HG03280 (cell line): ENCODE results near the gene BCL2L11.
A peak's percentile ranks its signal among the peaks of the same experiment; 100 is the strongest.

Source experiments
- ATAC-seq: cut with Tn5 transposase; IDR thresholded peaks from one replicate; pipeline ENCODE4 v1.9.1; 2021; ENCODE audit warnings: mild to moderate bottlenecking, moderate library complexity; ENCODE audit not compliant: unreplicated experiment

Gene BCL2L11

GRCh38 chr2:111167076-111167862 lies 46.6 kb downstream of the BCL2L11 start:
- ATAC-seq = no peak

- ATAC-seq = no peak
These were observed 47.1 kb downstream of the BCL2L11 start for GRCh38 chr2:111167863-111168162.

- peak; percentile 75 for ATAC-seq
These were observed 48.0 kb downstream of the BCL2L11 start for GRCh38 chr2:111168528-111169239.

DNA sequence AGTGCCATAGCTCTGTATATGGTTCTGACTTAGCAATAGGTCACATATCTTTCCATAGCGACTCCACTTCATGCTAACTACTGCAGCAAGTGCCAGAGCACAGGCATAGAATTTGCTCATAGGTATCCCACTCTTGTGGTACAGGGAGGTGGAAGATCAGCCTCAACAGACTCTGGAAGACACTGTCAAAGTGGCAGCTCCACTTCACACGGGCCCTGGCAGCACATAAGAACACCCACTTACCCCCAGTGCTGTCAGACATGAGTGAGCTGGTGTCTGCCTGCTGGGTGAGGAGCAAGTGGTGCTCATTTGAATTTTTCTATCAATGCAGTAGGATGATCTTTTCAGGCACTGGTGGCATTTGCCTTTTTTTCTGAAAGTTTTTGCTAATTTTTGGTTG lies 48.6 kb downstream of the BCL2L11 start:
- ATAC-seq = no peak

DNA sequence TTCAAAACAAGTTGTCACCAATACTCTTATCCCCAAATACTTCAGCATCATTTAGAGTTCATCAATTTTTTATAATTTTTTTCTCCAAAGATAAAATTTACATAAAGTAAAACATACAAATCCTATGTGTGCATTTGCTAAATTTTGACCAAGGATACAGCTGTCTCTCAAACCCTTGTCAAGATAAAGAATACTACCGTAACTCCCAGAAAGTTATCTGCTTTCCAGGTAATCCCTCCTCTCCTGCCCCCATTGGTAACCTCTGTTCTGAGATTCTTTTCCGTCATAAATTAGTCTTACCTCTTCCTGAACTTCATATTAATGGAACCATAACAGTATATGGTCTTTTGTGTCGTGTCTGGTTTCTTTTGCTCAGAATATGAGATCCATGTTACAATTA lies 49.2 kb downstream of the BCL2L11 start:
- no peak for ATAC-seq

- no peak for ATAC-seq
These were observed 50.7 kb downstream of the BCL2L11 start for GRCh38 chr2:111171337-111171930.

- no peak for ATAC-seq
These were observed 52.0 kb downstream of the BCL2L11 start for GRCh38 chr2:111172666-111173065.

DNA sequence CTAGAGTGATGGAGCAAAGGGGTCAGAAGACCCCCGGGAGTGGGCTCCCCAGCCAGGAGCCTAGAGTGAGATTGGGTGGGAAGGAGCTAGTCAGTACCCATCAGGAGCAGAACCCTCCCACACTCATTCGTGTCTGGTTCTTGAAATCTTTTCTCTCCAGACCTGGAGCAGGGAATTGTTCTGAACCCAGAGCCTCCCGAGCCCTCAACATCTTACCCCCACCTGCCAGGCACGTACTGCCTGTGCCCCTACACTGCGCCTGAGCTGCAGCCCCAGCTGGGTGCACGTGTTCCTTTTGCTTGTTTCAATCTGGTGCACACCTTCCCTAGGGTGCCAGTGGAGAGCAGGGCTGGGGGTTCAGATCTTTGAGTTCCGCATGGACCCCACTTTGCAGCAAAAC lies 52.6 kb downstream of the BCL2L11 start:
- no peak for ATAC-seq

GRCh38 chr2:111173856-111174255 lies 53.1 kb downstream of the BCL2L11 start:
- no peak for ATAC-seq

- ATAC-seq = no peak
These were observed 54.9 kb downstream of the BCL2L11 start for GRCh38 chr2:111175615-111176014.

DNA sequence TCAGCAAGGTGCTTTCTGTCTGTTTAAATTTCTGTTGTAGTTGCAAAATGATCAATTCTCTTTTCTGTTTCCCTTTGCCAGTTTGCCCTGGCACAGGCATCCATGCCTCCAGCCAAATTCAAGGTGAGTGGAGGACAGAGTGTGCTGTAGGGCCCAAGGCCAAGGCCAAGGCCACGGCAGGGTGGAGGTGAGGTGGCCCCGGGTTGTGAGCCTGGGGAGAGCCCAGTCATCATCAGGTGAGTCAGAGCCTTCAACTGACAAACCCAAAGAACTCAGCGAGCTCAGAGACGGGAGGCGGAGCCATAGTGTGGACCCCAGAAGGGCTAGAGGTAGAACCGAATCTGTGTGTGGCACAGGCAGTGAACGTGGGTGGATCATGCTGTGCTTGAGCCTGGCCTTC lies 55.7 kb downstream of the BCL2L11 start:
- ATAC-seq = no peak

DNA sequence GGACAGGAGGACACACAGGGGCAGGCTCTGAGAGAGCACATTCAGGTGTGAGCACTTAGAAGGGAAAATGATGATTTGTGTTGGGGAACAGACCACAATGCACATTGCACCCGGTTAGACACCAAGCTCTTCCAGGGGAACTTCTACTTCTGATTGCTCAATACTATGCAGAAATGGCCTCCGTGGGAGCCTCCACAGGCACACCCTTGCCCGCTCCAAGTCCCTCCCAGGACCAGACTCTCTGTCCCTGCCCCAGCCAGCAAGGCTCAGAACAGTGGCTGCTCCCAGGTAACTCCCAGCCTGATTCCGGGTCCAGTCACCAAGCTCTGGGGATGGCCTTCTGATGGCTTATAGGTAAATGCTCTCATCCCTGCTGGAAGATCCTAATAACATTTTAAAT lies 56.2 kb downstream of the BCL2L11 start:
- no peak for ATAC-seq

DNA sequence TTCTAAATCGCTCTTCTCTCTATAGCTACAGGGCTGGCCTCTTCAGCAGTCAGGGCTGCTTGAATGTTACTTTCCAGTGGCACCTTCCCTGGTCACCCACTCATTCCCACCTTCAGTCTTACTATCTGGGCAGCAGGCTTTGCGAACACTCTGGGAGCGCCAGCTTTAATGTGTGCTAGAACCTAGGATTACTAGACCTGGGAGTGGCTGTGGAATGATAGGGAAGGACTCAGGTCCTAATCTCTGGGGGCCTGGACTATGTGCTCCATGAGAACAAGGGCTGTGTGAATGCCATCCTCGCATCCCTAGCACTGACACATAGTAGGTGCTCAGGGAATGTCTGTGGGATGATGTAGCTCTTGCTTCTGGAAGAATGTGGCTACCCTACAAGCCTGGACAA lies 57.6 kb downstream of the BCL2L11 start:
- no peak for ATAC-seq

- ATAC-seq = no peak
These were observed 58.2 kb downstream of the BCL2L11 start for GRCh38 chr2:111178730-111179405.

DNA sequence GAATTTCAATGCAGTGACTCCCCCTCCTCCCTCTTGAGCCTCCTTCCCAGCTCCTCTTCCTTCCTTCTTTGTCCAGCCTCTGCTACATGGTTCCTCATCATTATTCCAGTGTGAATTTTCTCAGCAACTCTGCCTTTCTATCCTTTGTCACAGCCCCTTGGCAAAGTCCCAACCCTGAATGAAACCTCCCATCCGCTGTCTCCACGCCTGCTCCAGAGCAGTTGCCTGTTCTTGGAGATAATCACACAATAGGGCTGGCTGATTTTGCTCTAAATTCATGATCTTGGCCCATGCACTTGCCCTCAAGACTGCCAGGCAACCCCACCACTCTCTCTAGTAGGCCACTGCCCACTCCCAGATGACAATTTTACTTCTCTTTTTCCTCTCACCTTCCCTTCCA lies 61.4 kb downstream of the BCL2L11 start:
- ATAC-seq = no peak

- no peak for ATAC-seq
These were observed 62.0 kb downstream of the BCL2L11 start for GRCh38 chr2:111182740-111183139.

GRCh38 chr2:111184725-111185310 lies 64.1 kb downstream of the BCL2L11 start:
- ATAC-seq = no peak

- no peak for ATAC-seq
These were observed 64.8 kb downstream of the BCL2L11 start for GRCh38 chr2:111185361-111186022.

DNA sequence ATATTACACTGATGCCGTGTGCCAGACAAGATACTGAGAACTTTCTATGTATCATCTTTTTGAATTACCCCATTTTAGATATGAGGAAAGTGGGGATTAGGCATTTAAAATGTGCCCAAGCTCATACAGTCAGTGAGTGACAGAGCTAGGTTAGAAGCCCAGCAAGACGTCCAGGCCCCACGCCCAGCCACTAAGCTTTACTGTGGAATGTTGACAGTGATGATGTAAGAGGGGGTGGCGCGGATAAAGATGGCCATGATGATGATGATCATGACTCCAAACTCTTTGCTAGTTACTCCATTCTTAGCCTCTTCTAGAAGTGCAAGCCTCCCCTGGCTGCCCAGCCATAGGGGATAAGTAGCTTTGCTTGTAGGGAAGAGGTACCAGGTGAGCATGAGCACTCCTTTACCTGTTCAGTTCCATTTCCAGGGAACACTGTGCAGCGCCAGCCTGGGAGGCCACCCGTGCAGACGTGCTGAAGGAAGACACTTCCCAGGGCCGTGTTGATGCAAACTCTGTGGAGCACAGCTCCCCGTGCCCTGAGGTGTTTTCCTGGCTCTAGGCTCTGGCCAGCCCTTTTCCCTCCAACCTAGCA lies 65.5 kb downstream of the BCL2L11 start:
- no peak for ATAC-seq

DNA sequence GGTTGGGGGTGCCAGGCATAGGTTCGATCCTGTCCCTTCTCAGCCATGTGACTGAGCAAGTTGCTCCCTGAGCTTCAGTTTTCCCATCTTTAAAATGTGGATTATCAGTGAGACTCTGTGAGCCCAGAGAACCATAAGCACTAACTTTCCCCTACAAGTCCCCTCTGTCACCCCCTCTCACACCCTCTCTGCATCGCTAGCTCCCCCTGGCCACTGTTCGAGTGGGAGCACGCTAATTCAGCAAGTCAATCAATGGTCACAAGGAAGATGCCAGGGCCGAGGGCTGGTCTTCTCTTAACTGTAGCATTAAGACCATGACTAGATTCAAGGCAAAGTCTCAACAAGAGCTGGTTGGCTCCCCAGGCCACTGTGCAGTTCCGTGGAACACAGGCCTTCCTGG lies 66.2 kb downstream of the BCL2L11 start:
- ATAC-seq = no peak
